NCI-H460 (cell line): ENCODE measurements around the gene PLCB3. TPM values are rescaled to one million over a fixed set of nuclear protein-coding genes. Genes with fewer than 3 reads are reported as not detected.
"Not testable (repeated sequence)": the region's sequence is repeated elsewhere in the genome, so short reads cannot be mapped to it uniquely, and the experiment has no call there.

Experiments used
- DNase-seq: peaks from one replicate; pipeline ENCODE4 v3.0.0-alpha.2; 2016; ENCODE audit warnings: low read depth; ENCODE audit errors: extremely low read depth
- total RNA-seq: library from RNA; depleted of rRNA; stranded (reverse); fragments of >200 nt; shearing (Covaris generic); gene quantifications from 2 replicates; pipeline ENCODE4 v1.2.3, GENCODE V29; 2014

Gene PLCB3
- total RNA-seq, 1 experiment from 2014 or later: 16.2 TPM

- DNase-seq: no peak
Measured at GRCh38 chr11:64297699-64298358, 46.5 kb downstream of the PLCB3 start.

DNA sequence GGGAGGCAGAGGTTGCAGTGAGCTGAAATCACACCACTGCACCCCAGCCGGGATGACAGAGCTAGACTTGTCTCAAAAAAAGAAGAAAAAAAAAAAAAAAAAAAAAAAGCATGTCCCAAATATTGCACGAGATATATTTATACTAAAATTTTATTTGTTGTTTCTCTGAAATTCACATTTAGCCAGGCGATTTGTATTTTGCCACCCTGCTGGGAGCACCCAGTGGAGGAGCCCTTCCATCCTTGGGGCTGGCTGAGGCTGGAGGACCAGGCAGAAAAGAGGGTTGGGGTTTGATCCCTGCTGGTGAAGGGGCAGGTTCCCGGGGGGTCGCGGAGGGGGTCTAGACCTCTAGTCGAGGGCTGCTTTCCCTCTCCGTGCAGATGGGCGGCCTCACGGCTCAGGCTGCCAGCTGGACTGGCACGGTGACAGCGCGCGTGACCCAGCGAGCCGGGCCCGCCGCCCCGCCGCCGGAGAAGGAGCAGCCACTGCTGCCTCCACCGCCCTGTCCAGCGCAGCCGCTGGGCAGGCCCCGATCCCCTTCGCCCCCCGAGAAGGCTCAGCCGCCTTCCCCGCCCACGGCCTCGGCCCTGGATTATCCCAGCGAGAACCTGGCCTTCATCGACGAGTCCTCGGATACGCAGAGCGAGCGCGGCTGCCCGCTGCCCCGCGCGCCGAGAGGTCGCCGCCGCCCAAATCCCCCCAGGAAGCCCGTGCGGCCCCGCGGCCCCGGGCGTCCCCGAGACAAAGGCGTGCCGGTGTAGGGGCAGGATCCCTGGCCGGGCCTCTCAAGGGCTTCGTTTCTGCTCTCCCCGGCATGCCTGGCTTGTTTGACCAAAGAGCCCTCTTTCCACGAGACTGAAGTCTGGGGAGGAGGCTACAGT, 47.9 kb downstream of the PLCB3 start:
- no peak for DNase-seq

- DNase-seq: no peak
Measured at GRCh38 chr11:64299847-64300648, 48.7 kb downstream of the PLCB3 start, which contains the start of gene CATSPERZ. Gene CATSPERZ, plus strand, starts transcription at chr11:64300358. Its CDS starts 53 bp downstream, at chr11:64300411.

- DNase-seq: no peak
Measured at GRCh38 chr11:64303109-64304031, 52.0 kb downstream of the PLCB3 start.

DNA sequence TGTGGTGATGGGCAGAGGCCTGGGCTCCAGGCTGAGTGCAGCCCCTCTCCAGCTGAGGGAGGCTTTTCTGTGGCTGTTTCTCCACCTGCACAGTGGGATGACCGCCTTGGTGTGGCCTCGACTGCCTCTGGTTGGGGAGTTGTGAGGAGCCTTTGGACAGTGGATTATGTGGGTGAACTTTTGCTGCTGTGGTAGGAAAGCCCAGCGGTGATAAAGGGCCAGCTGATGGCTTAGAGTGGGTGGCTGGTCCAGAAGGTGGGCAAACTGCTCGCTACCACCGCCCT, 52.6 kb downstream of the PLCB3 start:
- DNase-seq: no peak

GRCh38 chr11:64304316-64305072, 53.2 kb downstream of the PLCB3 start:
- peak; percentile 81 for DNase-seq

- DNase-seq: peak; percentile 95
Measured at GRCh38 chr11:64305075-64305690, 53.9 kb downstream of the PLCB3 start, which contains the start of gene ESRRA. Gene ESRRA, plus strand, starts transcription at chr11:64305524. Its CDS starts 1,656 bp downstream, at chr11:64307180.

GRCh38 chr11:64305691-64306562, 54.6 kb downstream of the PLCB3 start:
- DNase-seq: peak; percentile 48

DNA sequence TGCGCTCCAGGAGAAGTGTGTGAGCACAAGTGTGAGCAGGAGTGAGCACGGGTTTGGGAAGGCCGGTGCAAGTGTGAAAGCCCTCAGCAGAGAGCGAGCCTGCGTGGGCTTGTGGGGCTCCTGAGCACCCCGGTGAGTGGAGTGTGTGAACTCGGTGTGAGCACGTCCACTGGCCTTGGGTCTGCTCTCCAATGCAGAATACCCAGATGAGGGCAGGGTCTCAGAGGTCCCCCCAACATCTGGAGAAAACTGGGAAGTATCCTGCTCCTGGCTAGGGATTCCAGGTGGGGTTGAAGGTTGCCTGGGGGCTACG, 55.2 kb downstream of the PLCB3 start:
- no peak for DNase-seq

GRCh38 chr11:64306876-64307622, 55.7 kb downstream of the PLCB3 start:
- no peak for DNase-seq

DNA sequence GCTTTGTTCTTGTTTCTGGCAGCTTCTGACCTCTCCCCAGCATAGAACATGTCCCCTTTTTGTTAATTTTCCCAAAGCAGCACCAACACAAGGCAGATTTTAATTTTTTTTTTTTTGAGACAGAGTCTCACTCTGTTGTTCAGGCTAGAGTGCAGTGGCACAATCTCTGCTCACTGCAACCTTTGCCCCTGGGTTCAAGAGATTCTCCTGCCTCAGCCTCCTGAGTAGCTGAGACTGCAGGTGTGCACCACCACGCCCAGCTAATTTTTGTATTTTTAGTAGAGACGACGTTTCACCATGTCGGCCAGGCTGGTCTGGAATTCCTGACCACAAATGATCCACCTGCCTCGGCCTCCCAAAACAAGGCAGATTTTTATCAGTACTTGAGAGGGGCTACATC, 56.5 kb downstream of the PLCB3 start:
- DNase-seq: not testable (repeated sequence)

- DNase-seq: no peak
Measured at GRCh38 chr11:64312947-64313346, 61.6 kb downstream of the PLCB3 start.

- no peak for DNase-seq
Measured at GRCh38 chr11:64313491-64314145, 62.3 kb downstream of the PLCB3 start.

- DNase-seq: no peak
Measured at GRCh38 chr11:64314146-64314804, 62.9 kb downstream of the PLCB3 start.

DNA sequence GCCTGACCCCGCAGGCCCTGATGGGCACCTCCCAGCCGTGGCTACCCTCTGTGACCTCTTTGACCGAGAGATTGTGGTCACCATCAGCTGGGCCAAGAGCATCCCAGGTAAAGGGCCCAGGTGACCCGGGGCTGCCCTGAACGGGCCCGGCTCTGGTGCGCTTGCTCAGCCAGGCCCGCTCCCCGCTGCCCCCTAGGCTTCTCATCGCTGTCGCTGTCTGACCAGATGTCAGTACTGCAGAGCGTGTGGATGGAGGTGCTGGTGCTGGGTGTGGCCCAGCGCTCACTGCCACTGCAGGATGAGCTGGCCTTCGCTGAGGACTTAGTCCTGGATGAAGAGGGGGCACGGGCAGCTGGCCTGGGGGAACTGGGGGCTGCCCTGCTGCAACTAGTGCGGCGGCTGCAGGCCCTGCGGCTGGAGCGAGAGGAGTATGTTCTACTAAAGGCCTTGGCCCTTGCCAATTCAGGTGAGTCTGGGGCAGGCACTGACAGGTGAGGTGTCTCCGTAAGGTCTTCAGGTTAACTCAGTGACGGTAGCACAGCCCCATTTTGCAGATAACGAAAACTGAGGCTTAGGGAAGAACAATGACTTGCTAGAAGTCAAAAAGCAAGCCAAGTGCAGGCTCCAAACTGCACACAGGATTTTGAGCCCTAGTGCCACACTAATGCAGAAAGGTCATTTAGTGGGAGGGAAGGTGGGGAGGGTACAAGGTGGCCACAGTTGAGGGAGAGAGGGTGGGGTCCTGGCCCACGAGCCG, 63.7 kb downstream of the PLCB3 start:
- no peak for DNase-seq
